SK-N-SH treated with all-trans-retinoic acid at 6 μM for 48 hours (cell line): ENCODE data around the gene FYN.

Source experiments
- ATAC-seq: fragments of 200-7000 bp; cut with Tn5 transposase; 3 replicates; pipeline ENCODE4 v1.9.1; 2020; ENCODE audit warnings: mild to moderate bottlenecking, moderate library complexity
- BACH2 ChIP-seq: fragments of 250-450 bp; sonication (Bioruptor Pico); IDR thresholded peaks from 2 replicates; pipeline ENCODE4 v1.9.0; 2021; ENCODE audit warnings: mild to moderate bottlenecking, borderline replicate concordance
- CSDC2 ChIP-seq: fragments of 250-450 bp; sonication (Bioruptor Pico); IDR thresholded peaks from 2 replicates; pipeline ENCODE4 v1.5.0; 2020; ENCODE audit warnings: mild to moderate bottlenecking, moderate library complexity
- ESRRG ChIP-seq: fragments of 250-450 bp; sonication (Bioruptor Pico); IDR thresholded peaks from 2 replicates; pipeline ENCODE4 v1.6.1; 2021; ENCODE audit warnings: mild to moderate bottlenecking
- GLIS3 ChIP-seq: fragments of 250-450 bp; sonication (Bioruptor Pico); IDR thresholded peaks from 2 replicates; pipeline ENCODE4 v1.5.0; 2020; ENCODE audit warnings: mild to moderate bottlenecking, moderate library complexity
- ISL1 ChIP-seq: fragments of 250-450 bp; sonication (Bioruptor Pico); IDR thresholded peaks from 2 replicates; pipeline ENCODE4 v2.1.2; 2022; ENCODE audit warnings: mild to moderate bottlenecking, moderate library complexity
- OSR1 ChIP-seq: fragments of 250-450 bp; sonication (Bioruptor Pico); IDR thresholded peaks from 2 replicates; pipeline ENCODE4 v1.8.0; 2022; ENCODE audit warnings: moderate library complexity, mild to moderate bottlenecking, inconsistent platforms
- PPARA ChIP-seq: fragments of 250-450 bp; sonication (Bioruptor Pico); IDR thresholded peaks from 2 replicates; pipeline ENCODE4 v1.5.0; 2020; ENCODE audit warnings: mild to moderate bottlenecking, borderline replicate concordance
- TCF4 ChIP-seq: fragments of 250-450 bp; sonication (Bioruptor Pico); IDR thresholded peaks from 2 replicates; pipeline ENCODE4 v1.8.0; 2021; ENCODE audit warnings: mild to moderate bottlenecking, moderate library complexity, borderline replicate concordance
- TOX ChIP-seq: fragments of 250-450 bp; sonication (Bioruptor Pico); IDR thresholded peaks from 2 replicates; pipeline ENCODE4 v1.8.0; 2021; ENCODE audit warnings: mild to moderate bottlenecking, moderate library complexity, borderline replicate concordance
- ZFP30 ChIP-seq: fragments of 450-650 bp; formaldehyde crosslinking; IDR thresholded peaks from 2 replicates; pipeline ENCODE4 v1.5.0; 2022; ENCODE audit warnings: mild to moderate bottlenecking, moderate library complexity
- ZNF565 ChIP-seq: fragments of 450-650 bp; formaldehyde crosslinking; conservative IDR thresholded peaks from 2 replicates; pipeline ENCODE4 v1.5.0; 2020; ENCODE audit warnings: low read depth, mild to moderate bottlenecking, moderate library complexity
- TF ChIP-seq, protein P1 (sequence below): fragments of 250-450 bp; sonication (Bioruptor Pico); IDR thresholded peaks from 2 replicates; pipeline ENCODE4 v1.5.0; 2020; ENCODE audit warnings: mild to moderate bottlenecking, moderate library complexity
- TF ChIP-seq, protein P2 (sequence below): fragments of 250-450 bp; sonication (Bioruptor Pico); IDR thresholded peaks from 2 replicates; pipeline ENCODE4 v1.5.1; 2020; ENCODE audit warnings: low read depth, mild to moderate bottlenecking, moderate library complexity
- TF ChIP-seq, protein P3 (sequence below): fragments of 250-450 bp; sonication (Bioruptor Pico); IDR thresholded peaks from 2 replicates; pipeline ENCODE4 v1.8.0; 2021; ENCODE audit warnings: low read depth, mild to moderate bottlenecking, moderate library complexity, borderline replicate concordance
- TF ChIP-seq, protein P4 (sequence below): fragments of 250-450 bp; sonication (Bioruptor Pico); IDR thresholded peaks from 2 replicates; pipeline ENCODE4 v1.5.1; 2021; ENCODE audit warnings: mild to moderate bottlenecking, moderate library complexity

Gene FYN

DNA sequence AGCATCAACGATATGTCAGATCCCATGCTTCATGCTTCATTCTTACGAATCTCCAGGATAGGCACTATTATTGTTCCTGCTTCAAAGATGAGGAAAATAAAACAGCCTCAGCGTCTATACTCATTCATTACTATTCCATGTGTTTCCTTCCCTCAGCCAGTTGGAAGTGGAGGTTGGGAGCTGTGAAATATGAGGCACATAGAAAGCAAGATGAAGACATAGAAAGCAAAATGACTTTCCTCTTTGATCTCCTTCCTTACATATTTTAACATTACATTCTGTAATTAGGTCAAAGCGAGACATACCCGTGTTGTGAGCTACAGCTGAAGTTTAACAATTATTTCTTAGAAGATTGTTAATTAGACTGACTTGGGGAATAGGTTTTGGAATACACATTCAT, 125.4 kb downstream of the FYN start (continued):
- no peak for TF ChIP-seq CSDC2
- TF ChIP-seq ESRRG = no peak

DNA sequence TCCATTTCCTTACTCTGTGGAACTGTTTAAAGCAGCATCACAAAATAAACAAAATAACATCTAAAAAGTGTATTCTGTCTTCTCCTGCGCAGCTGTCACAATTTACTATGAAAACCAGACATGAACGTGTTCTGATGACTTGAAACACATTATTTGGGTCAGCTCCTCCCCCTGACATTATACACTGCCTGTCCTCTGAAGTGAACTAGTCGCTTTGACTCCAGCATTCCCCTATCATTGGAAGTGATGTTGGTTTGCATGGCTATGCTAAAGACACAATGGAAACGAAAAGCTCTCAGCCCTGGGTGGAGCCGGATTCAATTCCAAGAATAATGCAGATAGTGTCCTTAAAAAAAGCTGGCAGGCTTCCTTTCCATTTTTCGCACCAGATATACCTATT, 125.9 kb downstream of the FYN start:
- no peak for ATAC-seq
- TF ChIP-seq TOX (no peak), PPARA (CRISPR knock-in tag) (no peak), GLIS3 (CRISPR knock-in tag) (no peak), ISL1 (CRISPR knock-in tag) (no peak)
- TF ChIP-seq, protein P1, sequence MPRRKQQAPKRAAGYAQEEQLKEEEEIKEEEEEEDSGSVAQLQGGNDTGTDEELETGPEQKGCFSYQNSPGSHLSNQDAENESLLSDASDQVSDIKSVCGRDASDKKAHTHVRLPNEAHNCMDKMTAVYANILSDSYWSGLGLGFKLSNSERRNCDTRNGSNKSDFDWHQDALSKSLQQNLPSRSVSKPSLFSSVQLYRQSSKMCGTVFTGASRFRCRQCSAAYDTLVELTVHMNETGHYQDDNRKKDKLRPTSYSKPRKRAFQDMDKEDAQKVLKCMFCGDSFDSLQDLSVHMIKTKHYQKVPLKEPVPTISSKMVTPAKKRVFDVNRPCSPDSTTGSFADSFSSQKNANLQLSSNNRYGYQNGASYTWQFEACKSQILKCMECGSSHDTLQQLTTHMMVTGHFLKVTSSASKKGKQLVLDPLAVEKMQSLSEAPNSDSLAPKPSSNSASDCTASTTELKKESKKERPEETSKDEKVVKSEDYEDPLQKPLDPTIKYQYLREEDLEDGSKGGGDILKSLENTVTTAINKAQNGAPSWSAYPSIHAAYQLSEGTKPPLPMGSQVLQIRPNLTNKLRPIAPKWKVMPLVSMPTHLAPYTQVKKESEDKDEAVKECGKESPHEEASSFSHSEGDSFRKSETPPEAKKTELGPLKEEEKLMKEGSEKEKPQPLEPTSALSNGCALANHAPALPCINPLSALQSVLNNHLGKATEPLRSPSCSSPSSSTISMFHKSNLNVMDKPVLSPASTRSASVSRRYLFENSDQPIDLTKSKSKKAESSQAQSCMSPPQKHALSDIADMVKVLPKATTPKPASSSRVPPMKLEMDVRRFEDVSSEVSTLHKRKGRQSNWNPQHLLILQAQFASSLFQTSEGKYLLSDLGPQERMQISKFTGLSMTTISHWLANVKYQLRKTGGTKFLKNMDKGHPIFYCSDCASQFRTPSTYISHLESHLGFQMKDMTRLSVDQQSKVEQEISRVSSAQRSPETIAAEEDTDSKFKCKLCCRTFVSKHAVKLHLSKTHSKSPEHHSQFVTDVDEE (CRISPR knock-in tag) = no peak
- TF ChIP-seq, protein P2, sequence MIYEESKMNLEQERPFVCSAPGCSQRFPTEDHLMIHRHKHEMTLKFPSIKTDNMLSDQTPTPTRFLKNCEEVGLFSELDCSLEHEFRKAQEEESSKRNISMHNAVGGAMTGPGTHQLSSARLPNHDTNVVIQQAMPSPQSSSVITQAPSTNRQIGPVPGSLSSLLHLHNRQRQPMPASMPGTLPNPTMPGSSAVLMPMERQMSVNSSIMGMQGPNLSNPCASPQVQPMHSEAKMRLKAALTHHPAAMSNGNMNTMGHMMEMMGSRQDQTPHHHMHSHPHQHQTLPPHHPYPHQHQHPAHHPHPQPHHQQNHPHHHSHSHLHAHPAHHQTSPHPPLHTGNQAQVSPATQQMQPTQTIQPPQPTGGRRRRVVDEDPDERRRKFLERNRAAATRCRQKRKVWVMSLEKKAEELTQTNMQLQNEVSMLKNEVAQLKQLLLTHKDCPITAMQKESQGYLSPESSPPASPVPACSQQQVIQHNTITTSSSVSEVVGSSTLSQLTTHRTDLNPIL (CRISPR knock-in tag) = no peak

DNA sequence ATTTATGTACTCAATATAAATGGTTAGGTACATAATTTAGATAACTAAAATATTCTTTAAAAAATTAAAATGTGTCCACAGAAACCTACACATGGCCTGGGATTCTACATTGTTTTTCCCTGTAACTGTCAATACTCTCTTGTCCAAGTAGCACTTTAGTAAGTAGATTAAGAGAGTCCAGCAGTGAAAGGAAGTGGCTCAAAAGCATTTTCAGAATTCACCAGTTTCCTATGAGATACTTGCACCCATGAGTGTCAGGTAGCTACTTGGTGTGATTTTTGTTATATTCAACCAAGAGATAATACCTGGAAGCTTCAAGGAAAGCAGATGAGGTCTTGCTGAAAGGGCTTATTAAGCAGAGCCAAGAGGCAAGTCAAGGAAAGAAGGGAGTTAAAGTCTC, 126.3 kb downstream of the FYN start:
- no peak for ATAC-seq
- no peak for TF ChIP-seq PPARA (CRISPR knock-in tag)
- TF ChIP-seq TOX = no peak
- TF ChIP-seq ESRRG = no peak
- TF ChIP-seq, protein P3, sequence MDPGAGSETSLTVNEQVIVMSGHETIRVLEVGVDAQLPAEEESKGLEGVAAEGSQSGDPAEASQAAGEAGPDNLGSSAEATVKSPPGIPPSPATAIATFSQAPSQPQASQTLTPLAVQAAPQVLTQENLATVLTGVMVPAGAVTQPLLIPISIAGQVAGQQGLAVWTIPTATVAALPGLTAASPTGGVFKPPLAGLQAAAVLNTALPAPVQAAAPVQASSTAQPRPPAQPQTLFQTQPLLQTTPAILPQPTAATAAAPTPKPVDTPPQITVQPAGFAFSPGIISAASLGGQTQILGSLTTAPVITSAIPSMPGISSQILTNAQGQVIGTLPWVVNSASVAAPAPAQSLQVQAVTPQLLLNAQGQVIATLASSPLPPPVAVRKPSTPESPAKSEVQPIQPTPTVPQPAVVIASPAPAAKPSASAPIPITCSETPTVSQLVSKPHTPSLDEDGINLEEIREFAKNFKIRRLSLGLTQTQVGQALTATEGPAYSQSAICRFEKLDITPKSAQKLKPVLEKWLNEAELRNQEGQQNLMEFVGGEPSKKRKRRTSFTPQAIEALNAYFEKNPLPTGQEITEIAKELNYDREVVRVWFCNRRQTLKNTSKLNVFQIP = no peak
- TF ChIP-seq BACH2 = no peak

DNA sequence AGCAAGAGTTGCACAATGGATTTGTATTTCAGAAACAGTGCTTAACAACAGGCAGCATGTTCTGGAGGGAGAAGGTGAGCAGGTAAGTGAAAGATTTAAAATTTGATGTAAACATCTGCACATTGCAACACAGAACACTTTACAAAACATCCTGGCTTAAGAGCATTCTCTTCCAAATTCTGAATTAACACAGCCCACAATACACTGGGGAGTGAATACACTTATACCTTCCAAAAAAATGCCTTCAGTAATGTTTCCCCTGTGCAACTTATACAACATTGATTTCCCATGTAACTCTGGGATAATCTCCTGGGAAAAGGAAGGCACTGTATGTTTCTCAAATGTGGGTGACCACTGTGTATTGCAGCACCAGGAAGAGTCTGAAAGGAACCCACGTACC, 127.6 kb downstream of the FYN start:
- ATAC-seq = no peak
- TF ChIP-seq OSR1 (CRISPR knock-in tag) (no peak), ISL1 (CRISPR knock-in tag) (no peak), ZNF565 (CRISPR knock-in tag) (no peak), TCF4 (no peak), GLIS3 (CRISPR knock-in tag) (no peak), ZFP30 (CRISPR knock-in tag) (no peak), PPARA (CRISPR knock-in tag) (no peak), TOX (no peak), CSDC2 (no peak)
- TF ChIP-seq, protein P1 (CRISPR knock-in tag) = no peak
- TF ChIP-seq, protein P2 (CRISPR knock-in tag) = no peak
- TF ChIP-seq, protein P4, sequence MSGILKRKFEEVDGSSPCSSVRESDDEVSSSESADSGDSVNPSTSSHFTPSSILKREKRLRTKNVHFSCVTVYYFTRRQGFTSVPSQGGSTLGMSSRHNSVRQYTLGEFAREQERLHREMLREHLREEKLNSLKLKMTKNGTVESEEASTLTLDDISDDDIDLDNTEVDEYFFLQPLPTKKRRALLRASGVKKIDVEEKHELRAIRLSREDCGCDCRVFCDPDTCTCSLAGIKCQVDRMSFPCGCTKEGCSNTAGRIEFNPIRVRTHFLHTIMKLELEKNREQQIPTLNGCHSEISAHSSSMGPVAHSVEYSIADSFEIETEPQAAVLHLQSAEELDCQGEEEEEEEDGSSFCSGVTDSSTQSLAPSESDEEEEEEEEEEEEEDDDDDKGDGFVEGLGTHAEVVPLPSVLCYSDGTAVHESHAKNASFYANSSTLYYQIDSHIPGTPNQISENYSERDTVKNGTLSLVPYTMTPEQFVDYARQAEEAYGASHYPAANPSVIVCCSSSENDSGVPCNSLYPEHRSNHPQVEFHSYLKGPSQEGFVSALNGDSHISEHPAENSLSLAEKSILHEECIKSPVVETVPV = no peak
- TF ChIP-seq, protein P3 = no peak
